ENCODE results near the gene MARCHF6.
"Not testable (repeated sequence)": the region's sequence is repeated elsewhere in the genome, so short reads cannot be mapped to it uniquely, and the experiment has no call there.

The MARCHF6 gene

GRCh38 chr5:10310835-10311570 lies 42.5 kb upstream of the MARCHF6 start:
- not testable (repeated sequence) for H3K36me3 ChIP-seq (ENCODE audit: control insufficient read depth in 5 of 5, insufficient read depth in 5 of 5, low read length in 5 of 5); H3K4me3 ChIP-seq (ENCODE audit: low read depth in 1 of 5, low read length in 5 of 5); H3K9me3 ChIP-seq (ENCODE audit: control insufficient read depth in 5 of 5, low read length in 5 of 5); H3K27ac ChIP-seq (ENCODE audit: low read depth, low read length); H3K27me3 ChIP-seq (ENCODE audit: control insufficient read depth in 5 of 5, insufficient read depth in 4 of 5, low read length in 5 of 5); H3K9ac ChIP-seq (ENCODE audit: low read length in 5 of 5)
- H3K4me1 ChIP-seq (ENCODE audit: control insufficient read depth in 5 of 5, insufficient read depth in 5 of 5, low read length in 5 of 5): peaks cover 2 to 33% (median 26%) of the 10 kb centered on the region in 5 donors

- H3K36me3 ChIP-seq (ENCODE audit: control insufficient read depth in 5 of 5, insufficient read depth in 5 of 5, low read length in 5 of 5): no peaks in the 10 kb centered on the region
- H3K27ac ChIP-seq (ENCODE audit: low read depth, low read length): no peak overlapping the region
- H3K9me3 ChIP-seq (ENCODE audit: control insufficient read depth in 5 of 5, low read length in 5 of 5): no peaks in the 10 kb centered on the region
- H3K4me1 ChIP-seq (ENCODE audit: control insufficient read depth in 5 of 5, insufficient read depth in 5 of 5, low read length in 5 of 5): peaks cover 2 to 25% (median 18%) of the 10 kb centered on the region in 5 donors
- H3K9ac ChIP-seq (ENCODE audit: low read length in 5 of 5): no peak overlapping the region
- H3K27me3 ChIP-seq (ENCODE audit: control insufficient read depth in 5 of 5, insufficient read depth in 4 of 5, low read length in 5 of 5): no peaks in the 10 kb centered on the region
- H3K4me3 ChIP-seq (ENCODE audit: low read depth in 1 of 5, low read length in 5 of 5): no peak overlapping the region
Observed at GRCh38 chr5:10311595-10312425, 41.7 kb upstream of the MARCHF6 start.

DNA sequence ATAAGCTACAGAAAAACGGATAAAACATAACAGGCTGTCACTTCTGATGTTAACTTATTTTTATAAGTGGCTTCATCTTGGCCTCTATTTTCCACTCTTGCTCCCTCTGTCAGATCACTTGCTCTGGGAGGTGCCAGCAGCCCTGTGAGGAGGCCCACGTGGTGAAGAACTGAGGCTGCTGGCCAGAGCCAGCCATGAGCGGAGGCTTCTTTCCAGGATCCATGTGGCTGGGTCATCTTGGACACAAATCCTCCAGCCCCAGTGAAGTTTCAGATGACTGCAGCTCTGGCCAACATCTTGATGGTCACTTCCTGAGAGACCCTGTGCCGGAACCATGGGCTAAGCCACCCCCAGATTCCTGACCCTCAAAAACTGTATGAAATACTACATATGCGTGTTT lies 38.3 kb upstream of the MARCHF6 start:
- H3K4me1 ChIP-seq (ENCODE audit: control insufficient read depth in 5 of 5, insufficient read depth in 5 of 5, low read length in 5 of 5): peaks cover 0 to 14% (median 10%) of the 10 kb centered on the region in 5 donors
- H3K4me3 ChIP-seq (ENCODE audit: low read depth in 1 of 5, low read length in 5 of 5): no peak overlapping the region
- H3K27ac ChIP-seq (ENCODE audit: low read depth, low read length): no peak overlapping the region
- no peaks in the 10 kb centered on the region for H3K9me3 ChIP-seq (ENCODE audit: control insufficient read depth in 5 of 5, low read length in 5 of 5)
- H3K36me3 ChIP-seq (ENCODE audit: control insufficient read depth in 5 of 5, insufficient read depth in 5 of 5, low read length in 5 of 5): no peaks in the 10 kb centered on the region
- H3K9ac ChIP-seq (ENCODE audit: low read length in 5 of 5): no peak overlapping the region
- no peaks in the 10 kb centered on the region for H3K27me3 ChIP-seq (ENCODE audit: control insufficient read depth in 5 of 5, insufficient read depth in 4 of 5, low read length in 5 of 5)

- Histone ChIP-seq H3K4me1 (ENCODE audit: control insufficient read depth in 5 of 5, insufficient read depth in 5 of 5, low read length in 5 of 5) (peaks cover 0 to 11% (median 10%) of the 10 kb centered on the region in 5 donors), H3K36me3 (ENCODE audit: control insufficient read depth in 5 of 5, insufficient read depth in 5 of 5, low read length in 5 of 5) (no peaks in the 10 kb centered on the region), H3K9me3 (ENCODE audit: control insufficient read depth in 5 of 5, low read length in 5 of 5) (no peaks in the 10 kb centered on the region), H3K27ac (ENCODE audit: low read depth, low read length) (no peak overlapping the region), H3K4me3 (ENCODE audit: low read depth in 1 of 5, low read length in 5 of 5) (no peak overlapping the region), H3K27me3 (ENCODE audit: control insufficient read depth in 5 of 5, insufficient read depth in 4 of 5, low read length in 5 of 5) (no peaks in the 10 kb centered on the region), H3K9ac (ENCODE audit: low read length in 5 of 5) (no peak overlapping the region)
Observed at GRCh38 chr5:10315824-10316509, 37.5 kb upstream of the MARCHF6 start.

DNA sequence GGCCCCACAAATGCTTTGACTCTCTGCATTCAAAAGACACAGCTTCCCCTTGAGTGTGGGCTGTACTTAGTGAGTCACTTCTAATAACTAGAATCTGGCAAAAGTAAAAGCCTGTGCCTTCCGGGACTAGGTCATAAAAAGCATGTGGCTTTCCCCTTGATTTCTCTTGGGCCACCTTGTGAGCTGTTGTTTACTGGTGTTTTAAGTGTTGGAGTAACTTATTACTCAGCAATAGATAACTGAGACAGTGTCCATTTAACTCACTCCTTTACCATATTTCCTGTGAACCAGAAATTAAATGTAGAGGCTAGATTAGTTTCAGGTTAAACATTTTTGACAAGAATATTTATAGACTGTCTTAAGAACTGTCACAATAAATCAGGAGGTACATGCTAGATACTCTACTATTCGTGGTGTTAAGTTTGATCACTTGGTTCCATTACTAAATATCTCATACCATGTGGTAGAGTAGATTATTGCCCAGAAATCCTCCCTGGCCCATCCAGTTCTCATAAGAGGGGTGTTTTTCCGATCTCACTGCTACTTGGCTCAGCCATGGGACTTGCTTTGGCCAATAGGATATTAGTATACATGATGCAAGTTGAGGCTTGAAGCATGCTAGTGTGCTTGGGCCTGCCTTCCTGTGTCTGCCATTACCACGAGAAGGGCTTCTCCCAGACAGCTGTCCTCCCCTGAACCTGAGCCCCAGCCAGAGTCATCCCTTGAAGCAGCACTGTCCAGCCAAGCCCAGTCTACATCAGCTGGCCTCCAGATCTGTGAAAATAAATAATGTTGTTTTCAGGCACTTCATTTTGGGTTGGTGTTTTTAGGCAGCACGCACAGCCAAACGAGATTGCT lies 35.4 kb upstream of the MARCHF6 start:
- Histone ChIP-seq H3K9me3 (ENCODE audit: control insufficient read depth in 5 of 5, low read length in 5 of 5) (no peaks in the 10 kb centered on the region), H3K27me3 (ENCODE audit: control insufficient read depth in 5 of 5, insufficient read depth in 4 of 5, low read length in 5 of 5) (no peaks in the 10 kb centered on the region), H3K4me1 (ENCODE audit: control insufficient read depth in 5 of 5, insufficient read depth in 5 of 5, low read length in 5 of 5) (peaks cover 0 to 6% (median 3%) of the 10 kb centered on the region in 5 donors)

DNA sequence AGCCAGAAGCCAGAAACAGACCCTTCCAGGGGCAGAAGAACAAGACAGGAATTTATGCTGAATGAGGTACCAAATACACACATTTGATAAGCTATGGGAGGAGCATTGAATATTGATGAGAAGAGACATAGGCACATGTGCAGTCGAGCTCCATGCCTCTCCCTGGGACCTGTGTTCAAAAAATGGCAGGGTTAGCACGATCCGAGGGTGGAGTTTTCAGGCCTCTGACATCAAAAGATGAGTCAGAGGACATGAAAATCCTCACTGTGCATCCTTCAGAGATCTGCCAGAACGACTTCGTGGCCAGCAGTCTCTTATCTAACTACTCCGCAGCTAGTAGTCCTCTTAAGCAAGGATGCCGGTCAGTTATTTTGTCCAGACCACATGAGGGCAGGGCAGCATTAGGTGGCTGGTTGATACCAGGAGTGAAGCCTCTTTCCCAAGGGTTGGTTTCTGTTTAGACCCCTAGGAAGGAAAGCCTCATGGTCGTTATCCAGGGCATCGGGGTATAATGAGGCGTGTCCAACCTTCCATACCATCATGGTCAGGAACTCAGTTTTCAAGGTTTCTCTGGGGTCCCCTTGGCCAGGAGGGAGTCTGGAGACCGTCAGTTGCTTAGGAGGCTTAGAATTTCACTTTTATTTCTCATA lies 34.2 kb upstream of the MARCHF6 start:
- Histone ChIP-seq H3K27ac (ENCODE audit: low read depth, low read length) (no peak overlapping the region), H3K9ac (ENCODE audit: low read length in 5 of 5) (no peak overlapping the region), H3K27me3 (ENCODE audit: control insufficient read depth in 5 of 5, insufficient read depth in 4 of 5, low read length in 5 of 5) (no peaks in the 10 kb centered on the region), H3K9me3 (ENCODE audit: control insufficient read depth in 5 of 5, low read length in 5 of 5) (no peaks in the 10 kb centered on the region), H3K4me1 (ENCODE audit: control insufficient read depth in 5 of 5, insufficient read depth in 5 of 5, low read length in 5 of 5) (peaks cover 0 to 6% (median 3%) of the 10 kb centered on the region in 5 donors), H3K36me3 (ENCODE audit: control insufficient read depth in 5 of 5, insufficient read depth in 5 of 5, low read length in 5 of 5) (no peaks in the 10 kb centered on the region), H3K4me3 (ENCODE audit: low read depth in 1 of 5, low read length in 5 of 5) (no peak overlapping the region)

More for the DNA sequence above, 35.4 kb upstream of the MARCHF6 start:
- Histone ChIP-seq H3K4me3 (ENCODE audit: low read depth in 1 of 5, low read length in 5 of 5) (no peak overlapping the region), H3K9ac (ENCODE audit: low read length in 5 of 5) (no peak overlapping the region), H3K36me3 (ENCODE audit: control insufficient read depth in 5 of 5, insufficient read depth in 5 of 5, low read length in 5 of 5) (no peaks in the 10 kb centered on the region), H3K27ac (ENCODE audit: low read depth, low read length) (no peak overlapping the region)

- Histone ChIP-seq H3K27me3 (ENCODE audit: control insufficient read depth in 5 of 5, insufficient read depth in 4 of 5, low read length in 5 of 5) (no peaks in the 10 kb centered on the region), H3K4me3 (ENCODE audit: low read depth in 1 of 5, low read length in 5 of 5) (no peak overlapping the region), H3K9ac (ENCODE audit: low read length in 5 of 5) (no peak overlapping the region), H3K4me1 (ENCODE audit: control insufficient read depth in 5 of 5, insufficient read depth in 5 of 5, low read length in 5 of 5) (peaks cover 0 to 7% (median 0%) of the 10 kb centered on the region in 5 donors), H3K9me3 (ENCODE audit: control insufficient read depth in 5 of 5, low read length in 5 of 5) (no peaks in the 10 kb centered on the region), H3K36me3 (ENCODE audit: control insufficient read depth in 5 of 5, insufficient read depth in 5 of 5, low read length in 5 of 5) (no peaks in the 10 kb centered on the region), H3K27ac (ENCODE audit: low read depth, low read length) (no peak overlapping the region)
Observed at GRCh38 chr5:10320793-10321192, 32.7 kb upstream of the MARCHF6 start.

DNA sequence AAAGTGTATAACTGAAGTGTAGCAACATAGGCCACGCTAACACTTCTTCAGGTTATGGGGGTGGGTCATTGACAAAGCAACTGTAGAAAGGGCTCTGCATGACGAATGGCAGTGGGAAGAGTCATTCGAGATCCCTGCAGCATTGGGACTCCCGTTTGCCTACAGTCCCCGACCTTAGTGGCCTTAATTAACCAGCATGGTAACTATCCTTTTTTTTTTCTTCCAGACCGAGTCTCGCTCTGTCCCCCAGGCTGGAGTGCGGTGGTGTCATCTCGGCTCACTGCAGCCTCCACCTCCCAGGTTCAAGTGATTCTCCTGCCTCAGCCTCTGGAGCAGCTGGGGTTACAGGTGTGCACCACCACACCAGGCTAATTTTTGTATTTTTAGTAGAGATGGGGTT lies 31.6 kb upstream of the MARCHF6 start:
- no peak overlapping the region for H3K4me3 ChIP-seq (ENCODE audit: low read depth in 1 of 5, low read length in 5 of 5)
- H3K9me3 ChIP-seq (ENCODE audit: control insufficient read depth in 5 of 5, low read length in 5 of 5): no peaks in the 10 kb centered on the region
- no peaks in the 10 kb centered on the region for H3K27me3 ChIP-seq (ENCODE audit: control insufficient read depth in 5 of 5, insufficient read depth in 4 of 5, low read length in 5 of 5)
- H3K9ac ChIP-seq (ENCODE audit: low read length in 5 of 5): no peak overlapping the region
- no peak overlapping the region for H3K27ac ChIP-seq (ENCODE audit: low read depth, low read length)
- H3K4me1 ChIP-seq (ENCODE audit: control insufficient read depth in 5 of 5, insufficient read depth in 5 of 5, low read length in 5 of 5): peaks cover 0 to 7% (median 0%) of the 10 kb centered on the region in 5 donors
- H3K36me3 ChIP-seq (ENCODE audit: control insufficient read depth in 5 of 5, insufficient read depth in 5 of 5, low read length in 5 of 5): no peaks in the 10 kb centered on the region

Data from subcutaneous abdominal adipose tissue (tissue), 5 donors.